GM19452 (cell line): ENCODE measurements around the gene TMEM238L.

ENCODE experiments used
- ATAC-seq: cut with Tn5 transposase; IDR thresholded peaks from one replicate; pipeline ENCODE4 v1.9.1; 2021; ENCODE audit not compliant: unreplicated experiment

TMEM238L gene

DNA sequence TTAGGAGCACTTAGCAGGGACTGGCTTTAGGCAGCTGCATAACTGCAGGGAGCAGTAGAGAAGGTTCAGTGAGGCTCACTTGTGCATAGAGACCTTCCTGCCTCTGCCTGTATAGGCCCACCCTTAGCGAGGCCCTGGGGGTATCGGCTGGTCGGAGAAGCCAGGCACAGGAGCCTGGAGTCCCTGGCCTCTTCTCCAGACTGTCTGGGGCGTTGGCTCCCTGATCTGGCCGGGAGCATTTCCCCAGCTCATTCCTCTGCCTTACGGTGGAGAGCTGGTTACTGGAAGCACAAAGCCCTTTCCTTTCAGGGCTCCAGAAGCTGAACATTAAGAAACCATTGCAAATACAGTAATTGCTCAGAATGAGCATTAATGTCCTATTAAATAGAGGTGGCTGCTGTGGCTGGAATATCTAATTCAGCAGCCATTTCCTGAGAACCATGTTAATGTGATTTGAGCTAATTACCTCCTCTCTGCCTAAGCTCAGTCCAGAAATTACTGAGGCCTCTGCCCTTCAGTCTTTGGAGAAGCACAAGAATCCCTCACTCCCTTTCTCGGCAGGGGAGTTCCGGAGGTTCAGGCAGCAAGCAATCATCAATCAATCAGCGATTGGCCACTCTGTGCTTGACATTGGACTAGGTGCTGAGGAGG lies 55.2 kb downstream of the TMEM238L start:
- no peak for ATAC-seq

DNA sequence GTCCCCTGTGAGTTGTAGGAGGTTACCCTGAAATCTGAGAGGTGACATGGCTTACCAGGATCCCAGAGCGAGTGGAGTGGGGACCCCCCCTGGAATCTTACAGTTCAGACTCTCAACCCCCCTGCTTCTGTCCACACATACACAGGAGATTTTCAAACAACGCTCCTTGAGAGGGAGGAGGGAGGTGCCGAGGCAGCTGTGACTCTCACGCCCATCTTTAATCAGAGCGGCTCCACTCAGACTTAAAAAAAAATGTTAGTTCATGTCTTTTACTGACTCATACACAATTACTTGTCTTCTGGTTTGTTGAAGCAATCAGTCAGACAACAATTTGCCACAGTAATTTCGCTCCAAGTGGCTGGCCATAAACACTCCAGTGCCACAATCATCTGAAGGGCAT lies 58.7 kb downstream of the TMEM238L start:
- no peak for ATAC-seq
